Erythroblast (primary cell): Measurements from ENCODE around the gene ALG9.

ENCODE experiments used
- GATA1 ChIP-seq: IDR thresholded peaks from 2 replicates; pipeline ENCODE4 v1.6.1; 2011; ENCODE audit warnings: low read depth, mild to moderate bottlenecking, control low read depth, low read length, moderate library complexity
- POLR2A ChIP-seq: IDR thresholded peaks from 2 replicates; pipeline ENCODE4 v1.6.1; 2011; ENCODE audit warnings: mild to moderate bottlenecking, low read length

GRCh38 chr11:111801135-111801534 is 70.2 kb downstream of the ALG9 start:
- TF ChIP-seq POLR2A (no peak), GATA1 (no peak)
